ENCODE data around the gene DYRK1A. TPM values are rescaled to one million over a fixed set of nuclear protein-coding genes. Genes with fewer than 3 reads are reported as not detected.

Gene DYRK1A
- total RNA-seq, 1 donor from 2014 or later: 23.6 TPM

DNA sequence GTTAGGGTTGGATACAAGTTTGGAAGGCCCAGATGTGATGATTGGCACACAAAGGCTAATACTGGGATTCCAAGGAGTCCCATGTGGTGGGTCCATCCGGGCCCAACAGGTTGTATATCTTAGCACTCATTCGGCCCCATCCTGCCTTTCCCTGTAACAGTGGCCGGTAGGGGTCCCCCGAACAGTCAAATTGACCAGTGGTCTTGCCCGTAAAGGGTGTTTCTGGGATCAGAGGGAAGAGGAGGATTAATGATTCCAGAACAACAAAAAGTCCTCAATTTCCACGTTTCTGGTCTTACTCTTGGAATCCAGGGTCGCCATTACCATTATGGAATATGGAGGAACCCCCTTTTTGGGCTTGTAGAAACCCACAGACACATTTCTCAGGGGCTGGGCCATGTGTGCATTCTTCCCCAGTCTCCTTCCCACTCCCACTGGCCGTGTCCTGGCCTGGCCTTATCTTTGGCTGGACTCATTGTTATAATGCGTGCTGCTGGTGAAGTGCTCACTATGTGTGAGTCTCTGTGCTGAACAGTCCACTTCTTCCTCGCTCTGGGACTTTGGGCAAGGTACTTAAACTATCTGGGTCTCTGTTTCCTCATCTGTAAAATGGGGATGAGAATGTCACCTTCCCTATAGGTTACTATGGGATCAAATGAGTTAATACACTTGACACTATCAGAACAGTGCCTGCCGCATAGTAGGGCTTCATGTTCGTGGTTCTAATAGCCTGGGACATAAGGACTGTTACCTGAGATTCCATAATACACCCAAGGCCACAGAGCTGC is 161.8 kb downstream of the DYRK1A start:
- H3K4me3 ChIP-seq (ENCODE audit: low read depth, low read length): no peak overlapping the region
- no peak for DNase-seq (ENCODE audit: low read depth)
- TF ChIP-seq CTCF (conservative IDR thresholded peaks at IDR 0.05; ENCODE audit: low read depth, low read length): no peak

DNA sequence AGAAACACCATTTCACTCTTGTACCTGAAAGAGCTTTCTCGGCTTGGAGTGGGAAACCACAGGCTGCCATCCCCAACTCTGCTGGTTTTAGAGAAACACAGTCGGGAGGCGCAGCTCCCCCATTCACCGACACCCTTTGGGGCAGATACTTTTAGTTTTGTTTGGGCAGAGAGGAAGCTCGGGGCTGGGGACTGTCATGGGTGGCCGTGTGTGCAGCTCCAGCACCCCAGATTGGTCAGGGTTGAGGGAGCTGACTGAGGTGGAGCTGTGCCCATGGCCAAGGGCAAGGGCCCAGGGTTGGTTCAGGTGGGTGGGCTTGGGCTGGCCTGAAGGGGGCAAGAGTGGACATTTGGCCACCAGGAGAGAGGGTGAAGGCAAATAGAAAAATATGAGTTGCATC is 163.1 kb downstream of the DYRK1A start:
- DNase-seq (ENCODE audit: low read depth): no peak
- TF ChIP-seq CTCF (conservative IDR thresholded peaks at IDR 0.05; ENCODE audit: low read depth, low read length): no peak
- H3K4me3 ChIP-seq (ENCODE audit: low read depth, low read length): no peak overlapping the region

GRCh38 chr21:37530901-37531351 is 164.4 kb downstream of the DYRK1A start:
- no peak for TF ChIP-seq CTCF (conservative IDR thresholded peaks at IDR 0.05; ENCODE audit: low read depth, low read length)
- H3K4me3 ChIP-seq (ENCODE audit: low read depth, low read length): no peak overlapping the region
- DNase-seq (ENCODE audit: low read depth): no peak

- DNase-seq (ENCODE audit: low read depth): no peak
- no peak overlapping the region for H3K4me3 ChIP-seq (ENCODE audit: low read depth, low read length)
- TF ChIP-seq CTCF (conservative IDR thresholded peaks at IDR 0.05; ENCODE audit: low read depth, low read length): no peak
Observed at GRCh38 chr21:37531431-37531932, 164.9 kb downstream of the DYRK1A start.

GRCh38 chr21:37532868-37533780 is 166.6 kb downstream of the DYRK1A start:
- no peak for DNase-seq (ENCODE audit: low read depth)
- H3K4me3 ChIP-seq (ENCODE audit: low read depth, low read length): no peak overlapping the region
- TF ChIP-seq CTCF (conservative IDR thresholded peaks at IDR 0.05; ENCODE audit: low read depth, low read length): peak; percentile 30

- no peak overlapping the region for H3K4me3 ChIP-seq (ENCODE audit: low read depth, low read length)
- no peak for DNase-seq (ENCODE audit: low read depth)
- no peak for TF ChIP-seq CTCF (conservative IDR thresholded peaks at IDR 0.05; ENCODE audit: low read depth, low read length)
Observed at GRCh38 chr21:37534431-37534830, 167.9 kb downstream of the DYRK1A start.

All from epithelial cell of proximal tubule (primary cell).